OCI-M2 (cell line): Measurements from ENCODE around the gene GID8.

Experiments used
- DNase-seq: peaks from one replicate; lab custom pipeline; 2025; ENCODE audit not compliant: unreplicated experiment; lab: John Stamatoyannopoulos, UW

Gene GID8

DNA sequence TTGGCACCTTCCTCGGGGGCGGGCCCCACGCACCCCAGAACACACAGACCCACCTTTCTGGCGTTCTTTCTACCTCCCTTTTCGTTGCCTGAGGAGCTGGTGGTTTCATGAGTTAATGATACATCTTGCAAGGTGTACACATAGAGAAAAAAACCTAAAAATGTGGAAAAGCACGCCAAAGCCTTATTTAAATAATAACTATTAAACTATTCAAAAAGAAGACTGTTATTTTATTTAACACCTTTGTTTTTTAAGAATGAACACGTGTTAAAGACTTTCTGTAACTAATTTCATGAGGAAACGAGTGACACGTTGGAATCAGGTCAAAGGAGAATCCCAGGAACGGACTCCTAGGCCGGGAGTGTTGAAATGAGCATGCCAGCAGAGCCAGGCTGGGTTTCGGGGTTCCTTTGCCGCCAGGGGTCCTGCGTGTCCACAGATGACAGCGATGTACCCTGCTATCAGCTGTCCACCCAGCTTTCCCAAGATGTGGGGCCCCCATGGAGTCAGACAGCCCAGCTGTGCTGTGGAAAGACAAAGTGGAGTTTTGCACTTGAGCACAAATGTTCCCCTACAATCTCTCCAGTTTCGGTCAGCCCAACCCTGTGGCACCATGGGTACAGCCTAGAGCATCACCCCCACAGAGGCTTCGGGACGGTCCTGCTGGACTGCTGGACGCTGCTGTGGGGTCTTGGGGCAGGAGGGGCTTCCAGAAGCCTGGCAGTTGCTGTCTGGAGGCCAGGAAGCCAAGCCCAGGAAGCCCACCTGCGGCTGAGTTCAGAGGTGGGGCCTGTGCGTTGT, 30.6 kb downstream of the GID8 start:
- no peak for DNase-seq

DNA sequence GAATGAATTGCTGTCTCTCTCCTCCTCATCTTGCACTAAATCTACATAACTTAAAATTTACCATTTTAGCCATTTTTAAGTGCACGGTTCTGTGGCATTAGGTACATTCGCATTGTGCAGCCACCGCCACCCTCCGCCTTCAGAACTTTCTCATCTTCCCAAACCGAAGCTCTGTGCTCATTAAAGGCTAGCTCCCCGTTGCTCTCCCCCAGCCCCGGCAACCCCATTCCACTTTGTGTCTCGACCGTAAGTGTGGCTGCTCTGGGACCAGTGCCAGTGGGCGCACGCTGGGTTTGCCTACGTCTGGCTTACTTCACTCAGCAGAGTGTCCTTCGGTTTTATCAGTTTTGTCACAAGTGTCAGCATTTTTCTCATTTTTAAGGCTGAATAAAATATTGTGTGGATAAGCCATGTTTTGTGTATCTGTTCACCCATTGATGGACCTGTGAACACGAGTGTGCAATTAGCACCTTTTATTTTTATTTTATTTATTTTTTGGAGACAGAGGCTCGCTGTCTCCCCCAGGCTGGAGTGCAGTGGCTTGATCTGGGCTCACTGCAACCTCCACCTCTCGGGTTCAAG, 31.3 kb downstream of the GID8 start:
- DNase-seq, result no peak

DNA sequence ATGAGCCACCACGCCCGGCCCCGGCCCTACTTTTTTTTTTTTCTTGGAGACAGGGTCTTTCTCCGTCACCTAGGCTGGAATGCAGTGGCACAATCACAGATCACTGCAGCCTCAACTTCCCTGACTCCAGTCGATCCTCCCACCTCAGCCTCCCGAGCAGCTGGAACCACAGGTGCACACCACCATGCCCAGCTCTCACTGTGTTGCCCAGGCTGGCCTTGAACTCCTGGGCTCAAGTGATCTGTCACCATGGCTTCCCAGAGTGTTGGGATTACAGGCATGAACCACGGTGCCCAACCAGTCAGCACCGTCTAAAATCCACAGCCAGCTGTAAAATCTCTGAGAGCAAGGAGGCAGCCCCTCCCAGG, 32.0 kb downstream of the GID8 start:
- DNase-seq, result no peak

DNA sequence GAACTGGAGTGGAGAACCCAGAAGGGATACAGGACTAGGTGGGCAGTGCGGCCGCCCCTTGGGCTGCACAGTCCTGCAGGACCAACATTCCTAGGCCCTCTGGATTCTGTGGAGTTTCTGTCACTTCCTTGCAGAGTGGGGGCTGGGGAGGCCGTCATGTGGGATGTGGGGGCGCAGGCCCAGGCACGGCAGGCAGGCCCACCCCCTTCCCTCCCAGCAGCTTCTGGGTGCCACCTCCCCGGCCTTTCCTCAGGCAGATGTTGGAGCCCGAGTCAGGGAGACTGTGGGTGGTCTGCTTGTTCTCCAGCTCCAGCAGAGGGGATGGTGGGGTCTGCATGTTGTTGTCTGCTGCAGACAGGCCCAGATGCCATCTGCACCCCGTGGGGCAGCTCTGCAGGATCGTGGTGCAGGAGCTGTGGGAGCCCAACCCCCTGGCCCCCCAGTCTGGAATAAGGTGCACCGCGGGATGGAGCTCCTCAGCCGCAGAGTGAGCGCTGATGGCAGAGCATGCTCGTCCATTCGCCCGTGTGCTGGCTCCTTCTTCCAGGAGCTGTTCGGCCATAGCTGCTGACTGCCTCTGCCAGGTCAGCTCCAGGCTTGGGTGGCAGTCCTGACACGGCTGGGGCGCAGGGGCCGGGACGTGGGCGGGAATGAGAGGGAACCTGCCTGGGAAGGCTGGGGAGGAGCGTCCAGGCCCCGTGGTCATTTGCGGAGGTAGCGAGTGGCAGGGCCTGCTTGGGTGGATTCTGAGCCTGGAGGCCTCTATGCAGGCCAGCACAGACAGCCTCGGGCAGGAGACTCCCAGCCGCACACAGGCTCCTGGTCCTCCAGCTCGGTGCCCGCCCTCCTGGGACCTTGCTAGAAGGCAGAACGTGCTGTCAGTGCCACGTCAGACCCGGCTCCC, 32.6 kb downstream of the GID8 start:
- no peak for DNase-seq

DNA sequence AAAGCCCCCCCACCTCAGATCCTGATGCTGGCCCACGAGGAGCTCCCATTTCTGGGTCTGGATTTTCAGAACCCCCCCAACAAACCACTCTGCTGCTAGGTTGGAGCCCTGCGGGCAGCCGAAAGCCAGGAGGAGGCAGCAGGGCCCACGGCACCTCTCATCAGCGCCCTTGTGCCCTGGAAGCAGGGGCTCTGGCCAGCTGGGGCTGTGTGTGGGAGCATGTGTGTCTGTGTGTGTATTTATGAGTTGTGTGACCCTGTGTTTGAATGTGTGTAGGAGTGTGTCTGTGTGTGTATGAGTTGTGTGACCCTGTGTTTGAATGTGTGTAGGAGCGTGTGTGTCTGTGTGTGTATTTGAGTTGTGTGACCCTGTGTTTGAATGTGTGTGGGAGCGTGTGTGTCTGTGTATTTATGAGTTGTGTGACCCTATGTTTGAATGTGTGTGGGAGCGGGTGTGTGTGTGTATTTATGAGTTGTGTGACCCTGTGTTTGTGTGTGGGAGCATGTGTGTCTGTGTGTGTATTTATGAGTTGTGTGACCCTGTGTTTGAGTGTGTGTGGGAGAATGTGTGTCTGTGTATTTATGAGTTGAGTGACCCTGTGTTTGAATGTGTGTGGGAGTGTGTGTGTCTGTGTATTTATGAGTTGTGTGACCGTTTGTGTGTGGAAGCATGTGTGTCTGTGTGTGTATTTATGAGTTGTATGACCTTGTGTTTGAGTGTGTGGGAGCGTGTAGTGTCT, 33.4 kb downstream of the GID8 start:
- no peak for DNase-seq

DNA sequence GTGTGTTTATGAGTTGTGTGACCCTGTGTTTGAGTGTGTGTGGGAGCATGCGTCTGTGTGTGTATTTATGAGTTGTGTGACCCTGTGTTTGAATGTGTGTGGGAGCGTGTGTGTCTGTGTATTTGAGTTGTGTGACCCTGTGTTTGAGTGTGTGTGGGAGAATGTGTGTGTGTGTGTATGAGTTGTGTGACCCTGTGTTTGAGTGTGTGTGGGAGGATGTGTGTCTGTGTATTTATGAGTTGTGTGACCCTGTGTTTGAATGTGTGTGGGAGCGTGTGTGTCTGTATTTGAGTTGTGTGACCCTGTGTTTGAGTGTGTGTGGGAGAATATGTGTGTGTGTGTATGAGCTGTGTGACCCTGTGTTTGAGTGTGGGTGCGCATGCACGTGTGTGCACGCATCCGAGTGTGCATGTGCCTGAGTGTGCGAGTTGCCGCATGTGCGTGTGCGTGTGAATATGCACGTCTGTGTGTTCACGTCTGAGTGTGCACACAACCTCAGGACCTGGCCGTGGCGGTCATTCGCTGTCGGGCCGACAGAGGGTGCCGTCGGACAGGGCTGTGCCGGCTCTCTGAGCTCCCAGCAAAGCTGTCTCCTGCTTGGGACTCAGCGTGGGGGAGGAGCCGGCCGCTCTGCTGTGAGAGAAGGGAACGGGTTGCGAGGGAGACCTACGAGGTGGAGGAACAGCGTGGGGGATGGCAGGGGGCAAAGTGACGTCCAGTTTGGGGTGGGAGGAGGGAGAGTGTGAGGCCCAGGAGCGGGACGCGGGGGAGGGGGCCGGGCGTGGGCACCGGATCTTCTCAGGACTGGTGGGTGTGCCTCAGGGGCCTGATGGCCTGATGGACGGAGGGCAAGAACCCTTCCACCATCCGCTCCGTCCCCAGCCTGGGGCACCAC, 34.2 kb downstream of the GID8 start:
- peak; percentile 29 for DNase-seq

DNA sequence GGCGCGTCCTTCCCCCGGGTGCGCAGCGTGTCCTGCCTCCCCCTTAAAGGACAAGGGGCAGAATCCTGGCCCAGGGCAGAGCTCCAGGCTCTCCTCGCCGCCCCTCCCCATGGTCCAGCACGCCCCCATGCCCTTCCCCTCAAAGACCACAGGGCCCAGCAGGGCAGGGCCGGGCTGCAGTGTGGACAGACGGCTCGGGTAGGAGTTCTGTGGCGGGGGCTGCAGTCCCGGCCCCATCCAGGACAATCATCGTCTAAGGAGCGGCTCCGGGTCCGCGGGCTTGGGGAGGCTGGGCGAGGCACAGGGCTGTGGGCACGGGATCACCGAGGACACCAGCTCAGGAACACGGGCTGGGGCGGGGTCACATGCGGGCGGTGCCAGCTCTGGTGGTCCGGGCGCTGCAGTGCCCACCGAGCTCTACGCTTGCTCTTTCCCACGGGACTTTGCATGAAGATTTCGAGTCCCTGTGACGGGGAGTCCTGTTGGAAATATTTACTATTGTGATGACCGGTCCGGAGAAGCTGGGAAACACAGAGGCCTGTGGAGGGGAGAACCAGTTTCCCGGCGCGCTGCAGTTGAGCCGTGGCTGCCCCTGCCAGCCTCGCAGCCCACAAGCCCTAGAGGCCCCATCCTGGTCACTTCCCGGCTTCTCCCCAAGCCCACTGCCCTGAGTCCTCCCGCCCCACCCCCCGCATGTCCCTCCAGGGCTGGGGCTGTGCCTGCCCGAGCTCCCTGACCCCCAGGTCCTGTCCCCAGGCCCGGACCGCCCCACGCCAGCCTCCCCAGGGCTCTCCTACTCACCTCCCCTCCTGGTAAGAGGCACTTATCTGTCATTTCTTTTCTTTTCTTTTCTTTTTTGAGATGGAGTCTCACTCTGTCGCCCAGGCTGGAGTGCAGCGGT, 35.1 kb downstream of the GID8 start:
- no peak for DNase-seq

DNA sequence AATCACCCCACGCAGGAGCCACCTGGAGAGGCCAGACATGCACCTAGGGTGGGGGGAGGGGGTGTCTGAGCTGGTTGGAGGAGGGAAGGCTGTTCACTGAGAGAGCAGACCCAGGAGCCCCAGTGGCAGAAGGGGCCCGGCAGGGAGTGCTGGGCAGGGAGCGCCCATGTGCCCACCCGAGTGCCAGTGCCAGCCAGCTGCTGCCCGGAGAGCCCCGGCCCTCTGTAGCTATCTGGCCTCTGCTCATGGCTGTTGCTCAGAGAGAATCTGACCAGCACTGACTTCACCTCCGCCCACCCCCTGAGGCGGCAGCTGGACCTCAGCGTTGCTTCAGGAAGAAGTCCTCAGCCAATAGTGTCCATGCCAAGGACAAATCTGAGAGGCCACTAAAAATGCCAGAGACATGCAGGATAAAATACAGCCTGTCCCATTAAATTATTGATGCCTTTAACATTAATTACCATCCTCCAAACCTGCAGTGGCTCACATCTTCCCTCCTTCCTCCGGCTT, 37.4 kb downstream of the GID8 start:
- no peak for DNase-seq

DNA sequence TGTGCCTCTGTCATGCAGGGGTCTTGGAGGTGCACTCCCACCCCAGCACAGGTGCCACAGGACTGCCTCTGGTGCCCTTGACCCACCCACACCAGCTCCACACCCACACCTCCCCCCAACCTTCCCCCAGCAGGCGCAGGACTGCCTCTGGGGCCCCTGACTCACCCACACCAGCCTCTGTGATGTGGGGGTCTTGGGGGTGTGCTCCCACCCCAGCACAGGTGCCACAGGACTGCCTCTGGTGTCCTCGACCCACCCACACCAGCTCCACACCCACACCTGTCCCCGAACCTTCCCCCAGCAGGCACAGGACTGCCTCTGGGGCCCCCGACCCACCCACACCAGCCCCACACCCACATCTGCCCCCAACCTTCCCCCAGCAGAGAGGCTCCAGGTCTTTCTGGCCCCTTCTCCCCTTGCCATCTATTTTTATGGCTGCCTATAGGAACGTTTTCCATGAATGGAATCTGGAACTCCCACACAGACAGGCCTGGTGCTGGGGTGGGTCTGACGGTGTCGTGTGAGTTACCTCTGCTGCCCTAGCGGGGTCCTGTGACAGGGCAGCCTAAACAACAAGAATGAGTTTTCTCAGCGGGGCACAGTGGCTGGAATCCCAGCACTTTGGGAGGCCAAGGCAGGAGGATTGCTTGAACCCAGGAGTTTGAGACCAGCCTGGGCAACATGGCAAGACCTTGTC, 38.0 kb downstream of the GID8 start:
- DNase-seq, result no peak

DNA sequence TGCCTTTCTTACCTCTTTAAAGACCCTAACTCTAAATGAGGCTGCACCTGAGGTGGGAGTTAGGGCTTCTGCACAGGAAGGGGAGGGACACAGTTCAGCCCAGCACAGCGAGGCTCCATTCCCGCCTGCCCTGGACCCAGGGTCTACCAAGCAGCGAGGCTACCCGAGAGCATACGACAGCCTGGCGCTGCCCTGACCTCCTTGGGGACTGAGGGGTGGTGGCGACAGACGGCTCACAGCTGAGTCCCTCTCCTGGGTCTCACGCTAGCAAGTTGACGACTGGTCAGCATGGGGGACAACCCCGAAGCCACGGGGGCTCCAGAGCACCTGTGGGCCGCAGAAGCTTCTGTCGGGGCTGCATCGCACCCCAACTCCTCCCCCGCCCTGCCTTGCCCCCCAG, 38.9 kb downstream of the GID8 start:
- no peak for DNase-seq

DNA sequence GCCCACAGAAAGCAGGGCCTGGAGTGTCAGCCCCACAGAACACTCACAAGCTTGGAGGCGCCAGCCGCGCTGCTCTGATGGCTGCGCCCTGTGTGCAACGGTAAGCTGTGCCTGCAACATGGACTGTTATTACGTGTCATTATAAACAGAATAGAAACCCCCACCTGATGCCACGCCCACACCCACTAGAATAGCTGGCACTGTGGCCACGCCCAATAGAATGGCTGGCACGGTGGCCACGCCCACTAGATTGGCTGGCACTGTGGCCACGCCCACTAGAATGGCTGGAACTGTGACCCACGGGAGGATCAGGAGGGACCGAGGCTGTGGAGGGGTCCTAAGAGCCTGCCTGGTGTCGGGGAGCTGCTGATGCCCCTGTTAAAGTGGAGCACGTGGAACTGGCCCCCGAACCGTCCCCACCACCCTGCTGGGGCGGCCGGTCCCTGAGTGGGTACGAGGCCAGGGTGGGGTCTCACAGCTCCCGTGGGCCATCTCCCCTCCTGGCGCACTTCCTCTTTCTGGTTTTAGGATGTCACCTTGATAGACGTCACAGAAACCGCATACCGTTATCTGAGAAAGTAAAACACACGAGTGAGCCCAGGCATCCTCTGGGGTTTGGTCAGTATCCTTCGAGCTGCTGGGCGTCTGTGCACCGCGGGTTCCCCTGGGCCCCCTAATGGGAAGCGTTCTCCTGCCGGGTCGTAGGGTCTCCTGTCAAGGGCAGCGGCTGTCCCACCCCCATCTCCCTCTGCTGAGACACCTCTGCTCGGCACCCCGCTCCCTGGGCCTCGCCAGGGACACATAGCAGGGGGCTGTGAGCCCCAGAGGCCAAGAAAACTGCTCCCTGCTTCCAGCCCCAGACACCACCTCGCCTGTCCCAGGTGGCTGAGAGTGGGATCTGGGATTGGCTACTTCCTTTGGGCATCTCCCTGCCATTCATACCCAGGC, 39.9 kb downstream of the GID8 start:
- no peak for DNase-seq

DNA sequence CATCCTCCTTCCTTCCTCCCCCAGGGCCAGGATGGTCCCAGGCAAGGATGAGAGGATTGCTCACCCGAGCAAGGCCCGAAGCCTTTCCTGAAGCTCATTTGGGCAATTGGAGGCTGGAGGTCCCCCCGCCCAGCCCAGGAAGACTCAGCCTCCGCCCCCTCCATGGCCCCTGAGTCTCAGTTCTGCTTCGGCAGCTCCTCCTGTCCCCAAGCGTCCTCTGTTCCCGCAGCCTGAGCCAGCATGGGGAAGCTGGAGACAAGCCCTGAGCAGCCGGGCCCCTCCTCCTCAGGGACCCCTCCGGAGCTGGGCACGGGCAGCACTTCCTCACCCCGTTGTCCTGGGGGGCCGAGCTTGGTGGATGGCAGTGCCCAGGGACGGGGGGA, 40.6 kb downstream of the GID8 start:
- DNase-seq, result no peak

DNA sequence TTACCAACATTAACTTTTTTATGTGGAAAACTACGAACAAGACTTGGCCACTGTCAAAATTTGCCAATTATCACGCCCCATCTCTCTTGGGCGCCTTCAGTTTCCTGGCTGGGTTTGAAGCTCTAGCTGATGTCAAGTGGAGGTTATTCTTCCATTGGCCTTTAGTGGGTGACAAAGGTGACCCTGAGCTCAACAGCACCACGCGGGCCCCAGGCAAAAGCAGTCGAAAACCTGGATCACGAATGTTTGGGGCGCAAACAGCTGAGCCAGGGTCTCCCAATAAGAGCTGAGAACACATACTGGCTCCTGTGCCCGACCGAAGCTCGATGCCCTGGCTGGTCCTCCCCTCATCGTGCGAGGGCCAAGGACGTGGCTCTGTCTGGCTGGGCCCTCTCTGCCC, 41.4 kb downstream of the GID8 start:
- DNase-seq, result no peak

DNA sequence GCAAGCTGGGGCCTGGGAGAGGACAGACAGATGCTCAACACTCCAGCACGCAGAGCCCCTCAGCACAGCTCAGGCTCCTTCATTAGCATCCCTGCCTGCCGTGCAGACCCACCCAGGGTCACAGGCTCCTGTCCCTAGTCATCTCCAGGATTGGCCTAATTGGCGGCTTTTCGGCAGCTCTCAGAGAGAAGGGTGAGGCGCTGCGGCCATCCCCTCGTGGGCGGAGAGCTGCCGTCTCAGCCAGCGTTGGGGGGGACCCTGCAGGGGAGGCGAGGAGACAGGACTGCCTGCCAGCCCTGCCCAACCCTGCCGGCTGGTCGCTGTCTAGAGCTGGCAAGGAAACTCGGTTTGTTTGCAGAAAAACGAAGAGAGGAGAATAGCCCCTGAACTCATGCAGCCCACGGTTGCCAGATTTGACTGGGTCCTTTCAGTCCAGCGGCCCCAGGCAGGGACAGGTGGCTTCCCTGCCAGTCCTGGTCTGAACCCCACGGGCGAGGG, 42.0 kb downstream of the GID8 start:
- DNase-seq, result no peak

DNA sequence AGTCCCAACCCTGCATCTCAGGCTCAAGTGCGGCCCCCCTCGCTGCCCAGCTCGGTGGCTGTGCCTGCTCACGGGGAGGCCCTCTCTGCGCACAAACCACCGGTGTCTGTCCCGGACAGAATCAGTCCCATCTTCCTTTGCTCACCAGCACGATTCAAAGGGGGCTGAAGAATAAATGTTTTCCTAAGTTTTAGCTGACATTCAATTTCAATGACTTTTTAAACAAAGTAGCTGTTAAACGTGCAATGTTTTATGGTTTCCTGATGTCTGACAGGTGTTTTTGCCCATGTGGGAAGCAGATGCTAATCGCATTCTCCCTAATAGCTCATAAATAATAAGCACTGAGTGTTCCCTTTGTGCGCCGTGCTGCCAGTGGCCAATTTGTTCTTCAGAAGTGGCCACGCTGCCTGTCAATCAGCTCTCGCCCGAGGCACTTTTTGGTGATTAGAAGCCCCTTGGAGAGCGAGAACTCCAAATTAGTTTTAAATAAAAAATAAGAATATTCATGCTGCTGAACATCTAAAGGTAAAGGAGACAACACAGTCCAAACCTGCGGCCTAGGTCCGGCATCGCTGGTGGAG, 42.5 kb downstream of the GID8 start:
- no peak for DNase-seq

DNA sequence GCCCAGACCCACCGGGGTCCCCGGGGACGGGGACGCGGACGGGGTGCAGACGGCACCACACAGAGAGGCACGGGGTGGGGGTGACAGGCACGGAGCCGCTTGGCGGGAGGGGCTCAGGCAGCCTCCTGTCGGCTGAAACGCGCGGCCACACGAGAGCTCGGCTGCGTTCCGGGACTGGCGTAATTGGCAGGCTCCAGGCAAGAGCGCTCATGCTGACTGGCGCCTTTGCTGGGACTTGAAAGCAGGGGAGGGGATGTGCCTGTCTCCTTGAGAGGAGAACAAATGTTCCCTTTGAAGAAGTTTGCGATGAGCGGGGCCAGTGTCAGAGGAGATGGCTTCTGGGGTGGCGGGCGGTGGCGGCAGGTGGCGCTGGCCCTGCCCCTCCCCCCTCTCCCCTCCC, 43.0 kb downstream of the GID8 start:
- DNase-seq, result no peak
